A549 (cell line): Measurements from ENCODE around the gene SMYD1. TPM values are rescaled to one million over a fixed set of nuclear protein-coding genes. Genes with fewer than 3 reads are reported as not detected.
A peak's percentile ranks its signal among the peaks of the same experiment; 100 is the strongest.

Source experiments
- ATAC-seq, 2 experiments: fragments of 200-7000 bp in 1 of 2; fragments of >200 bp in 1 of 2; cut with Nextera tagmentation in 1 of 2; cut with Tn5 transposase in 1 of 2; 3 replicates each; pipeline versions ENCODE4 v1.8.0 to v1.9.1; 2018 to 2020; ENCODE audit warnings: mild to moderate bottlenecking in 1 of 2, moderate library complexity in 1 of 2
- CTCF ChIA-PET: fragments of 300-600 bp; sonication (Branson Sonifier 250); formaldehyde crosslinking; extraction: SDS; loops from one replicate; lab custom pipeline; 2021; ENCODE audit warnings: antibody characterized with exemption, inconsistent platforms; lab: Yijun Ruan, JAX
- POLR2A ChIA-PET: fragments of 350-600 bp; formaldehyde crosslinking; extraction: SDS; loops from one replicate; lab custom pipeline; 2021; ENCODE audit warnings: antibody characterized with exemption, inconsistent platforms; lab: Yijun Ruan, JAX
- DNase-seq, 2 experiments: peaks; one replicate each; pipeline versions ENCODE4 v3.0.0 to v3.0.0-alpha.2; 2011 to 2016; ENCODE audit warnings: low read depth in 1 of 2, low spot score in 1 of 2
- FAIRE-seq: peaks from 2 replicates; lab custom pipeline; 2011; peaks lifted over from hg19 to GRCh38; lab: Jason Lieb, UNC
- H3K27ac ChIP-seq, 2 experiments: fragments of >200 bp; sonication (Bioruptor Twin); formaldehyde crosslinking; 3 replicates each; pipeline ENCODE4 v1.5.1; 2016 to 2017
- H3K4me1 ChIP-seq: fragments of >200 bp; sonication (Bioruptor Twin); formaldehyde crosslinking; 3 replicates; pipeline ENCODE4 v1.6.1; 2016
- H3K4me2 ChIP-seq: fragments of >200 bp; sonication (Bioruptor Twin); formaldehyde crosslinking; 3 replicates; pipeline ENCODE4 v1.6.1; 2016
- H3K4me3 ChIP-seq: fragments of >200 bp; sonication (Bioruptor Twin); formaldehyde crosslinking; 3 replicates; pipeline ENCODE4 v1.5.1; 2016
- H3K9me3 ChIP-seq: fragments of >200 bp; sonication (Bioruptor Twin); formaldehyde crosslinking; 3 replicates; pipeline ENCODE4 v1.6.1; 2016
- BCL3 ChIP-seq: fragments of >200 bp; sonication (Bioruptor Twin); formaldehyde crosslinking; IDR thresholded peaks from 3 replicates; pipeline ENCODE4 v1.6.1; 2016
- BHLHE40 ChIP-seq: IDR thresholded peaks from 2 replicates; pipeline ENCODE4 v1.6.1; 2012; ENCODE audit warnings: low read depth, low read length, inconsistent platforms
- CBX8 ChIP-seq: fragments of 200-600 bp; sonication (generic); IDR thresholded peaks from 2 replicates; pipeline ENCODE4 v1.6.1; 2016
- CEBPB ChIP-seq, 2 experiments: fragments of >200 bp in 1 of 2; sonication (Bioruptor Twin) in 1 of 2; formaldehyde crosslinking in 1 of 2; IDR thresholded peaks; 2 replicates each; pipeline ENCODE4 v1.6.1; 2012 to 2016
- E2F6 ChIP-seq: IDR thresholded peaks from 2 replicates; pipeline ENCODE4 v1.6.1; 2012; ENCODE audit warnings: low read depth, borderline replicate concordance
- EHF ChIP-seq: fragments of 250-450 bp; sonication (Bioruptor Pico); IDR thresholded peaks from 2 replicates; pipeline ENCODE4 v1.5.0; 2020; ENCODE audit warnings: mild to moderate bottlenecking
- EHMT2 ChIP-seq: fragments of 200-600 bp; sonication (generic); IDR thresholded peaks from 2 replicates; pipeline ENCODE4 v1.6.1; 2016; ENCODE audit warnings: antibody characterized with exemption, low read depth, mild to moderate bottlenecking, moderate library complexity
- EP300 ChIP-seq, 2 experiments: fragments of >200 bp; sonication (Bioruptor Twin); formaldehyde crosslinking; IDR thresholded peaks; 2 replicates in 1 of 2; 3 replicates in 1 of 2; pipeline ENCODE4 v1.6.1; 2016 to 2017
- ESRRA ChIP-seq: fragments of 150-350 bp; IDR thresholded peaks from 2 replicates; pipeline ENCODE4 v1.6.1; 2014; ENCODE audit warnings: mild to moderate bottlenecking, low read length, borderline replicate concordance
- FOSB ChIP-seq: fragments of 250-450 bp; sonication (Bioruptor Pico); IDR thresholded peaks from 2 replicates; pipeline ENCODE4 v1.5.0; 2020; ENCODE audit warnings: mild to moderate bottlenecking, moderate library complexity
- FOSL2 ChIP-seq, 2 experiments: fragments of 450-650 bp in 1 of 2; fragments of >200 bp in 1 of 2; sonication (Bioruptor Twin) in 1 of 2; formaldehyde crosslinking; IDR thresholded peaks; 2 replicates each; pipeline versions ENCODE4 v1.5.0 to v1.6.1; 2016 to 2020; ENCODE audit warnings: mild to moderate bottlenecking in 1 of 2, moderate library complexity in 1 of 2
- GATA3 ChIP-seq: IDR thresholded peaks from 2 replicates; pipeline ENCODE4 v1.6.1; 2012; ENCODE audit warnings: borderline replicate concordance
- HDAC2 ChIP-seq: fragments of 200-600 bp; sonication (generic); IDR thresholded peaks from 2 replicates; pipeline ENCODE4 v1.6.1; 2016
- HES2 ChIP-seq: fragments of >200 bp; sonication (Bioruptor Twin); formaldehyde crosslinking; IDR thresholded peaks from 2 replicates; pipeline ENCODE4 v1.6.1; 2016
- HOXB5 ChIP-seq: fragments of 250-450 bp; sonication (Bioruptor Pico); IDR thresholded peaks from 2 replicates; pipeline ENCODE4 v1.5.0; 2020; ENCODE audit warnings: mild to moderate bottlenecking, moderate library complexity
- JUNB ChIP-seq: fragments of >200 bp; sonication (Bioruptor Twin); formaldehyde crosslinking; IDR thresholded peaks from 2 replicates; pipeline ENCODE4 v1.6.1; 2016
- KDM1A ChIP-seq: fragments of 200-600 bp; sonication (generic); IDR thresholded peaks from 2 replicates; pipeline ENCODE4 v1.6.1; 2016; ENCODE audit warnings: low read depth, mild to moderate bottlenecking
- NR3C1 ChIP-seq: fragments of >200 bp; sonication (Bioruptor Twin); formaldehyde crosslinking; IDR thresholded peaks from 3 replicates; pipeline ENCODE4 v1.6.1; 2017
- PHF8 ChIP-seq: fragments of 200-600 bp; sonication (generic); IDR thresholded peaks from 2 replicates; pipeline ENCODE4 v1.6.1; 2016; ENCODE audit warnings: low read depth, mild to moderate bottlenecking, antibody characterized with exemption, moderate library complexity, borderline replicate concordance
- POLR2A ChIP-seq: IDR thresholded peaks from 2 replicates; pipeline ENCODE4 v1.6.1; 2012; ENCODE audit warnings: mild to moderate bottlenecking, low read length
- POLR2AphosphoS2 ChIP-seq: conservative IDR thresholded peaks from 2 replicates; pipeline ENCODE4 v1.6.1; 2012; ENCODE audit warnings: low read length, improper control_type of control experiment, inconsistent platforms
- RARB ChIP-seq: fragments of 250-450 bp; sonication (Bioruptor Pico); IDR thresholded peaks from 2 replicates; pipeline ENCODE4 v1.8.0; 2021; ENCODE audit warnings: mild to moderate bottlenecking, moderate library complexity
- RCOR1 ChIP-seq: fragments of 150-350 bp; IDR thresholded peaks from 2 replicates; pipeline ENCODE4 v1.6.1; 2014; ENCODE audit warnings: antibody characterized with exemption, low read length, low read depth
- RFX5 ChIP-seq: fragments of 450-650 bp; IDR thresholded peaks from 2 replicates; pipeline ENCODE4 v1.7.1; 2014; ENCODE audit warnings: antibody characterized with exemption, mild to moderate bottlenecking, moderate library complexity
- SREBF2 ChIP-seq: fragments of 450-650 bp; IDR thresholded peaks from 2 replicates; pipeline ENCODE4 v1.6.1; 2014; ENCODE audit warnings: mild to moderate bottlenecking, moderate library complexity
- TFCP2L1 ChIP-seq: fragments of 250-450 bp; sonication (Bioruptor Pico); IDR thresholded peaks from 2 replicates; pipeline ENCODE4 v1.5.0; 2021; ENCODE audit warnings: mild to moderate bottlenecking
- TP53 ChIP-seq: fragments of 250-450 bp; sonication (Bioruptor Pico); IDR thresholded peaks from 2 replicates; pipeline ENCODE4 v1.5.0; 2021; ENCODE audit warnings: mild to moderate bottlenecking, moderate library complexity
- ZC3H11A ChIP-seq: fragments of 450-650 bp; IDR thresholded peaks from 2 replicates; pipeline ENCODE4 v1.6.1; 2014; ENCODE audit warnings: antibody characterized with exemption, mild to moderate bottlenecking
- ZFP36 ChIP-seq: fragments of 450-650 bp; IDR thresholded peaks from 2 replicates; pipeline ENCODE4 v1.6.1; 2014; ENCODE audit warnings: borderline replicate concordance; ENCODE audit not compliant: partially characterized antibody
- WGBS: methylation state at CpG from one replicate; pipeline ENCODE4 v1.1.6; 2017; ENCODE audit errors: missing lambda C conversion rate; 5-methylcytosine and 5-hydroxymethylcytosine counted together
- polyA plus RNA-seq, 4 experiments: library from polyadenylated mRNA; depleted of rRNA in 3 of 4; stranded (reverse); fragments of >200 nt; fragmentation: RNase III in 1 of 4; extraction: RNeasy Plus Mini Kit Qiagen cat#74134 plus additional on column Dnase treatment in 1 of 4; gene quantifications; 2 replicates in 3 of 4; 3 replicates in 1 of 4; pipeline ENCODE4 v1.2.3, GENCODE V29; 2011 to 2017
- TF ChIP-seq, protein P1 (sequence below): fragments of 250-450 bp; sonication (Bioruptor Pico); IDR thresholded peaks from 2 replicates; pipeline ENCODE4 v1.5.0; 2021; ENCODE audit warnings: mild to moderate bottlenecking, moderate library complexity, borderline replicate concordance
- TF ChIP-seq, protein P2 (sequence below): fragments of >200 bp; sonication (Bioruptor Twin); formaldehyde crosslinking; IDR thresholded peaks from 3 replicates; pipeline ENCODE4 v1.5.1; 2016
- TF ChIP-seq, protein P3 (sequence below): fragments of 250-450 bp; sonication (Bioruptor Pico); IDR thresholded peaks from 2 replicates; pipeline ENCODE4 v1.5.0; 2020; ENCODE audit warnings: low read depth, mild to moderate bottlenecking, moderate library complexity
- TF ChIP-seq, protein P4 (sequence below): IDR thresholded peaks from 2 replicates; pipeline ENCODE4 v1.6.1; 2012
- TF ChIP-seq, protein P5 (sequence below): IDR thresholded peaks from 2 replicates; pipeline ENCODE4 v1.6.1; 2012

Gene SMYD1
- polyA plus RNA-seq, 2 of the 4 experiments (the other 2 are of a cell fraction), result not detected

GRCh38 chr2:88055371-88056128 is 12.1 kb upstream of the SMYD1 start, which contains the start of gene KRCC1:
Gene KRCC1, minus strand, starts transcription at chr2:88055783. Its CDS starts 27,220 bp downstream, at chr2:88028563.
- peak; percentile 92 to 98 for DNase-seq
- peaks cover 24% of the 10 kb centered on the region for H3K4me1 ChIP-seq
- POLR2A ChIA-PET, result interaction anchor here (1.0 to 1.7 kb wide), 2 partner anchors 9 to 39 kb away, joined by 3 to 11 read pairs; partner anchors contain the start of gene RNU2-63P
- H3K4me2 ChIP-seq, result peak within 1 kb of the TSS; percentile 89
- peak within 1 kb of the TSS; percentile 96 to 100 for H3K27ac ChIP-seq
- peak; percentile 91 to 97 for ATAC-seq
- CTCF ChIA-PET, result interaction anchor here (0.9 to 2.0 kb wide), 6 partner anchors 8 to 107 kb away, joined by 3 to 8 read pairs (median 4); no protein-coding TSS in a partner anchor
- no peak for FAIRE-seq
- H3K9me3 ChIP-seq, result no peaks in the 10 kb centered on the region
- H3K4me3 ChIP-seq, result peak within 1 kb of the TSS; percentile 81
- 1% methylated on average over 38 of the region's 77 CpGs for WGBS
- TF ChIP-seq KDM1A (no peak), SREBF2 (0 out of 2 replicates have a peak, but pooled peaks have one; percentile 11), ZC3H11A (no peak), CBX8 (no peak), EHF (CRISPR knock-in tag) (no peak), PHF8 (peak; percentile 96), CEBPB (IDR thresholded peaks at IDR 0.05) (no peak), EHMT2 (no peak), NR3C1 (no peak), RCOR1 (no peak), TP53 (0 out of 2 replicates have a peak, but pooled peaks have one; percentile 5), RARB (CRISPR knock-in tag) (no peak), RFX5 (no peak), EP300 (IDR thresholded peaks at IDR 0.05) (no peak), ESRRA (no peak), E2F6 (peak; percentile 75; the same call in 1 of the 2 replicates), GATA3 (peak; percentile 14; the same call in 1 of the 2 replicates), ZFP36 (no peak), POLR2A (peak; percentile 94), HDAC2 (no peak; the same call in 1 of the 2 replicates), FOSB (no peak), BCL3 (peak; percentile 96), HOXB5 (CRISPR knock-in tag) (no peak), HES2 (no peak), BHLHE40 (no peak), FOSL2 (IDR thresholded peaks at IDR 0.05) (no peak), FOSL2 (CRISPR knock-in tag; IDR thresholded peaks at IDR 0.05) (no peak), TFCP2L1 (no peak), JUNB (no peak), POLR2AphosphoS2 (no peak)
- TF ChIP-seq, protein P1, sequence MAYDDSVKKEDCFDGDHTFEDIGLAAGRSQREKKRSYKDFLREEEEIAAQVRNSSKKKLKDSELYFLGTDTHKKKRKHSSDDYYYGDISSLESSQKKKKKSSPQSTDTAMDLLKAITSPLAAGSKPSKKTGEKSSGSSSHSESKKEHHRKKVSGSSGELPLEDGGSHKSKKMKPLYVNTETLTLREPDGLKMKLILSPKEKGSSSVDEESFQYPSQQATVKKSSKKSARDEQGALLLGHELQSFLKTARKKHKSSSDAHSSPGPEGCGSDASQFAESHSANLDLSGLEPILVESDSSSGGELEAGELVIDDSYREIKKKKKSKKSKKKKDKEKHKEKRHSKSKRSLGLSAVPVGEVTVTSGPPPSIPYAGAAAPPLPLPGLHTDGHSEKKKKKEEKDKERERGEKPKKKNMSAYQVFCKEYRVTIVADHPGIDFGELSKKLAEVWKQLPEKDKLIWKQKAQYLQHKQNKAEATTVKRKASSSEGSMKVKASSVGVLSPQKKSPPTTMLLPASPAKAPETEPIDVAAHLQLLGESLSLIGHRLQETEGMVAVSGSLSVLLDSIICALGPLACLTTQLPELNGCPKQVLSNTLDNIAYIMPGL, result peak; percentile 50; the same call in 1 of the 2 replicates
- TF ChIP-seq, protein P2, sequence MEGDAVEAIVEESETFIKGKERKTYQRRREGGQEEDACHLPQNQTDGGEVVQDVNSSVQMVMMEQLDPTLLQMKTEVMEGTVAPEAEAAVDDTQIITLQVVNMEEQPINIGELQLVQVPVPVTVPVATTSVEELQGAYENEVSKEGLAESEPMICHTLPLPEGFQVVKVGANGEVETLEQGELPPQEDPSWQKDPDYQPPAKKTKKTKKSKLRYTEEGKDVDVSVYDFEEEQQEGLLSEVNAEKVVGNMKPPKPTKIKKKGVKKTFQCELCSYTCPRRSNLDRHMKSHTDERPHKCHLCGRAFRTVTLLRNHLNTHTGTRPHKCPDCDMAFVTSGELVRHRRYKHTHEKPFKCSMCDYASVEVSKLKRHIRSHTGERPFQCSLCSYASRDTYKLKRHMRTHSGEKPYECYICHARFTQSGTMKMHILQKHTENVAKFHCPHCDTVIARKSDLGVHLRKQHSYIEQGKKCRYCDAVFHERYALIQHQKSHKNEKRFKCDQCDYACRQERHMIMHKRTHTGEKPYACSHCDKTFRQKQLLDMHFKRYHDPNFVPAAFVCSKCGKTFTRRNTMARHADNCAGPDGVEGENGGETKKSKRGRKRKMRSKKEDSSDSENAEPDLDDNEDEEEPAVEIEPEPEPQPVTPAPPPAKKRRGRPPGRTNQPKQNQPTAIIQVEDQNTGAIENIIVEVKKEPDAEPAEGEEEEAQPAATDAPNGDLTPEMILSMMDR, result no peak
- TF ChIP-seq, protein P3, sequence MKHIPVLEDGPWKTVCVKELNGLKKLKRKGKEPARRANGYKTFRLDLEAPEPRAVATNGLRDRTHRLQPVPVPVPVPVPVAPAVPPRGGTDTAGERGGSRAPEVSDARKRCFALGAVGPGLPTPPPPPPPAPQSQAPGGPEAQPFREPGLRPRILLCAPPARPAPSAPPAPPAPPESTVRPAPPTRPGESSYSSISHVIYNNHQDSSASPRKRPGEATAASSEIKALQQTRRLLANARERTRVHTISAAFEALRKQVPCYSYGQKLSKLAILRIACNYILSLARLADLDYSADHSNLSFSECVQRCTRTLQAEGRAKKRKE (CRISPR knock-in tag), result 0 out of 2 replicates have a peak, but pooled peaks have one; percentile 30
- TF ChIP-seq, protein P4, sequence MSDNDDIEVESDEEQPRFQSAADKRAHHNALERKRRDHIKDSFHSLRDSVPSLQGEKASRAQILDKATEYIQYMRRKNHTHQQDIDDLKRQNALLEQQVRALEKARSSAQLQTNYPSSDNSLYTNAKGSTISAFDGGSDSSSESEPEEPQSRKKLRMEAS, result peak; percentile 68; the same call in 1 of the 2 replicates
- TF ChIP-seq, protein P5, sequence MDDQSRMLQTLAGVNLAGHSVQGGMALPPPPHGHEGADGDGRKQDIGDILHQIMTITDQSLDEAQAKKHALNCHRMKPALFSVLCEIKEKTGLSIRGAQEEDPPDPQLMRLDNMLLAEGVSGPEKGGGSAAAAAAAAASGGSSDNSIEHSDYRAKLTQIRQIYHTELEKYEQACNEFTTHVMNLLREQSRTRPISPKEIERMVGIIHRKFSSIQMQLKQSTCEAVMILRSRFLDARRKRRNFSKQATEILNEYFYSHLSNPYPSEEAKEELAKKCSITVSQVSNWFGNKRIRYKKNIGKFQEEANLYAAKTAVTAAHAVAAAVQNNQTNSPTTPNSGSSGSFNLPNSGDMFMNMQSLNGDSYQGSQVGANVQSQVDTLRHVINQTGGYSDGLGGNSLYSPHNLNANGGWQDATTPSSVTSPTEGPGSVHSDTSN, result peak; percentile 50; the same call in 1 of the 2 replicates
